Lower leg skin (tissue), 4 donors: ENCODE data around the gene RPTOR. TPM values are rescaled to one million over a fixed set of nuclear protein-coding genes. Genes with fewer than 3 reads are reported as not detected.
A peak's percentile ranks its signal among the peaks of the same experiment; 100 is the strongest.

Experiments
- DNase-seq, 2 donors: peaks; one replicate each; pipeline ENCODE4 v3.0.0-alpha.2; 2019; ENCODE audit warnings: low spot score in 2 of 2
- H3K4me3 ChIP-seq: fragments of 200-600 bp; sonication (generic); 2 replicates; pipeline ENCODE4 v1.5.1; 2017; ENCODE audit warnings: mild to moderate bottlenecking, low read depth; ENCODE audit not compliant: poor library complexity, severe bottlenecking
- CTCF ChIP-seq, 3 donors: fragments of 450-650 bp; IDR thresholded peaks; one replicate each; pipeline ENCODE4 v1.5.1; 2016; ENCODE audit warnings: antibody characterized with exemption in 3 of 3, mild to moderate bottlenecking in 3 of 3, moderate library complexity in 2 of 3
- POLR2A ChIP-seq, 2 donors: fragments of 450-650 bp; IDR thresholded peaks; one replicate each; pipeline ENCODE4 v1.6.1; 2016 to 2017; ENCODE audit warnings: antibody characterized with exemption in 2 of 2, mild to moderate bottlenecking in 1 of 2, moderate library complexity in 1 of 2
- WGBS, 2 donors: methylation state at CpG; one replicate each; pipeline ENCODE4 v1.1.5; 2018; 5-methylcytosine and 5-hydroxymethylcytosine counted together
- intact Hi-C: fragments of 100-400 bp; cut with DNase I; formaldehyde crosslinking; loops from one replicate; pipeline ENCODE4 v1.15.0; 2023; ENCODE audit warnings: low total_unique reads
- total RNA-seq, 4 donors: library from RNA; depleted of rRNA; stranded (reverse); fragments of >200 nt; gene quantifications; one replicate each; pipeline ENCODE4 v1.1.0, GENCODE V29; 2016

The RPTOR gene
- total RNA-seq, 4 donors from 2014 or later: 30.7 to 68.2 (median 39.8) TPM

- TF ChIP-seq CTCF (IDR thresholded peaks at IDR 0.05) (no peak), POLR2A (IDR thresholded peaks at IDR 0.05) (no peak)
- no peak overlapping the region for H3K4me3 ChIP-seq
- intact Hi-C loops: no loop called here
- no peak for DNase-seq
- 90 to 92% methylated on average over 9 of the region's 9 CpGs for WGBS, 2 donors
Measured at GRCh38 chr17:80646328-80646727, 101.7 kb downstream of the RPTOR start.

GRCh38 chr17:80647746-80648145 is 103.1 kb downstream of the RPTOR start:
- no peak for DNase-seq
- TF ChIP-seq CTCF (IDR thresholded peaks at IDR 0.05): no peak
- no peak for TF ChIP-seq POLR2A (IDR thresholded peaks at IDR 0.05)
- WGBS, 2 donors: 84 to 89% methylated on average over 6 of the region's 6 CpGs
- no peak overlapping the region for H3K4me3 ChIP-seq
- intact Hi-C loops: no loop called here

GRCh38 chr17:80649200-80649644 is 104.6 kb downstream of the RPTOR start:
- DNase-seq: no peak

DNA sequence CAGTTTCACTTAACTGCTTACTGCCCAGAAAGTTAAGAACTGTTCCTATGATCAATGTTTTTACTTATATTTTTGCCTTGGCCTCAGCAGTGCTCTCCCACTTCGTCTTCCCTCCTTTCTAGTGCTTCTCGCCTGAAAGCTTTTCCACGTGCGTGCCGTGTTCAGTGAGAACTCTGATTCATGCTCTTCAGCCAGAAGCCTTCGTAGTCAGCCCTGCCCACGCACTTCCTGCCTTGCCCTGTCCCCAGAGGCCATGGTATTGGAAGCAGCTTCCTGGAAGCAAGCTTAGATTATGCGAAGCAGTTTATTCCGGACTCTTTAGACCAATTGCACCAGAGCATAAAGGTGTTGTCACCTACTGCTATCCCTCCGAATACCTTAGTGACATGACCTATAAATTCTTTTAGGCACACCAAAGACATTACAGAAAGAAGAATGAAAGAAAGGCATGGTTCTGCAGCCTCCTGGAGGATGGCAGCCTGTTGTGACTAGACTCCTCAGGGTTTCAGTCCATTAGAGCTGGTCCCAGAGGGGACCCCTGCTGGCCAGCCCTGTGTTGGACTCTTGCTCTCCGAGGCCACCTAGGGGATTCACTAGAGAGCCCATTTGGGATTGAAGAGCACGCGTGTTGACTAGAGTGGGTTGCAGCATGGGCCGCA is 105.2 kb downstream of the RPTOR start:
- 34 to 50% methylated on average over 14 of the region's 14 CpGs for whole genome bisulfite sequencing, 2 donors
- no peak for TF ChIP-seq POLR2A (IDR thresholded peaks at IDR 0.05)
- TF ChIP-seq CTCF (IDR thresholded peaks at IDR 0.05): no peak
- H3K4me3 ChIP-seq: no peak overlapping the region
- intact Hi-C loops: no loop called here
- DNase-seq: peak in 1 of 2 donors; percentile 45

More at GRCh38 chr17:80649200-80649644, 104.6 kb downstream of the RPTOR start:
- H3K4me3 ChIP-seq: no peak overlapping the region
- intact Hi-C loops: no loop called here
- WGBS, 2 donors: 86% methylated on average over 10 of the region's 10 CpGs
- no peak for TF ChIP-seq POLR2A (IDR thresholded peaks at IDR 0.05)
- TF ChIP-seq CTCF (IDR thresholded peaks at IDR 0.05): no peak

DNA sequence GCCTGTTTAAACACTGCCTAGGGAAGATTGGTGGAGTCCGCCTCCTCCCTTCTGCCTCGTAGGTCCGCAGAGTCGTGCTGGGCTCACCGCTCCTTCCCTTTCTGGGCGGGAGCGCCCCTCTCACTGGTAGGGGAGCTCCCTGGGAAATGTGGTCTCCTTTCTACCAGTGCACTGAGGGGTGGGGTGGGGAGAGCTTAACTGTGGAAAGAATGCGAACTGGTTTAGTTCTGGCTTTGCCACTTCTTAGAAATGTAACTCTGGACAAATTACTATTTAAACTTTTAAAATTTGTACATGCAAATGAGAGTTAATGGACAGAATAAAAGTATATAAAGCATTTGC is 105.7 kb downstream of the RPTOR start:
- intact Hi-C loops: no loop called here
- DNase-seq: no peak
- WGBS, 2 donors: 84 to 87% methylated on average over 8 of the region's 8 CpGs
- no peak for TF ChIP-seq POLR2A (IDR thresholded peaks at IDR 0.05)
- no peak for TF ChIP-seq CTCF (IDR thresholded peaks at IDR 0.05)
- H3K4me3 ChIP-seq: no peak overlapping the region
